Adipocyte (in vitro differentiated cells): ENCODE data around the gene MAGEF1.

Source experiments
- DNase-seq: peaks from one replicate; pipeline ENCODE4 v3.0.0-alpha.2; 2015; ENCODE audit warnings: low read depth
- H3K27me3 ChIP-seq: replicated peaks from 2 replicates; pipeline ENCODE4 v1.7.0; 2013; ENCODE audit warnings: mild to moderate bottlenecking, low read length, moderate library complexity; ENCODE audit not compliant: control insufficient read depth, insufficient read depth
- H3K36me3 ChIP-seq: 2 replicates; pipeline ENCODE4 v1.7.0; 2013; ENCODE audit warnings: low read length, mild to moderate bottlenecking, moderate library complexity; ENCODE audit not compliant: control insufficient read depth, insufficient read depth, severe bottlenecking
- H3K4me1 ChIP-seq: 2 replicates; pipeline ENCODE4 v1.7.0; 2013; ENCODE audit warnings: mild to moderate bottlenecking, low read length, moderate library complexity; ENCODE audit not compliant: control insufficient read depth, insufficient read depth
- H3K4me3 ChIP-seq: 2 replicates; pipeline ENCODE4 v1.7.0; 2013; ENCODE audit warnings: mild to moderate bottlenecking, low read length, moderate library complexity
- H3K9ac ChIP-seq: 2 replicates; pipeline ENCODE4 v1.7.0; 2013; ENCODE audit warnings: mild to moderate bottlenecking, low read length, moderate library complexity
- H3K9me3 ChIP-seq: 2 replicates; pipeline ENCODE4 v1.7.0; 2013; ENCODE audit warnings: mild to moderate bottlenecking, low read length, moderate library complexity; ENCODE audit not compliant: control insufficient read depth

The MAGEF1 gene

GRCh38 chr3:184672335-184672734, 39.5 kb downstream of the MAGEF1 start:
- no peak for DNase-seq
- Histone ChIP-seq H3K27me3 (peaks cover 58% of the 10 kb centered on the region), H3K4me3 (no peak overlapping the region), H3K4me1 (no peaks in the 10 kb centered on the region), H3K9me3 (no peaks in the 10 kb centered on the region), H3K36me3 (no peaks in the 10 kb centered on the region), H3K9ac (no peak overlapping the region)

- Histone ChIP-seq H3K4me3 (no peak overlapping the region), H3K4me1 (no peaks in the 10 kb centered on the region), H3K9me3 (no peaks in the 10 kb centered on the region), H3K27me3 (peaks cover 64% of the 10 kb centered on the region), H3K9ac (no peak overlapping the region), H3K36me3 (no peaks in the 10 kb centered on the region)
- DNase-seq: no peak
These were observed 41.7 kb downstream of the MAGEF1 start for GRCh38 chr3:184670091-184670602.

GRCh38 chr3:184669578-184669977, 42.3 kb downstream of the MAGEF1 start:
- Histone ChIP-seq H3K36me3 (no peaks in the 10 kb centered on the region), H3K4me1 (no peaks in the 10 kb centered on the region), H3K9me3 (no peaks in the 10 kb centered on the region), H3K9ac (no peak overlapping the region), H3K27me3 (peaks cover 62% of the 10 kb centered on the region), H3K4me3 (no peak overlapping the region)
- DNase-seq: no peak

- H3K9ac ChIP-seq: no peak overlapping the region
These were observed 45.4 kb downstream of the MAGEF1 start for GRCh38 chr3:184666442-184666841.

GRCh38 chr3:184665101-184665500, 46.8 kb downstream of the MAGEF1 start:
- H3K9me3 ChIP-seq: no peaks in the 10 kb centered on the region
- H3K4me1 ChIP-seq: peaks cover 4% of the 10 kb centered on the region
- DNase-seq: no peak

More at GRCh38 chr3:184666442-184666841, 45.4 kb downstream of the MAGEF1 start:
- Histone ChIP-seq H3K4me3 (no peak overlapping the region), H3K9me3 (no peaks in the 10 kb centered on the region), H3K4me1 (peaks cover 4% of the 10 kb centered on the region), H3K27me3 (peaks cover 41% of the 10 kb centered on the region), H3K36me3 (no peaks in the 10 kb centered on the region)
- DNase-seq: no peak

GRCh38 chr3:184663756-184664155, 48.1 kb downstream of the MAGEF1 start:
- Histone ChIP-seq H3K36me3 (no peaks in the 10 kb centered on the region), H3K9ac (no peak overlapping the region), H3K9me3 (no peaks in the 10 kb centered on the region), H3K27me3 (peaks cover 32% of the 10 kb centered on the region), H3K4me3 (no peak overlapping the region), H3K4me1 (peaks cover 4% of the 10 kb centered on the region)
- DNase-seq: no peak

More at GRCh38 chr3:184665101-184665500, 46.8 kb downstream of the MAGEF1 start:
- Histone ChIP-seq H3K27me3 (peaks cover 35% of the 10 kb centered on the region), H3K9ac (no peak overlapping the region), H3K4me3 (no peak overlapping the region), H3K36me3 (no peaks in the 10 kb centered on the region)

- H3K27me3 ChIP-seq: peaks cover 33% of the 10 kb centered on the region
- no peaks in the 10 kb centered on the region for H3K36me3 ChIP-seq
- H3K9ac ChIP-seq: no peak overlapping the region
- no peak overlapping the region for H3K4me3 ChIP-seq
- H3K4me1 ChIP-seq: peaks cover 4% of the 10 kb centered on the region
- DNase-seq: no peak
- H3K9me3 ChIP-seq: no peaks in the 10 kb centered on the region
These were observed 48.5 kb downstream of the MAGEF1 start for GRCh38 chr3:184663356-184663755.

GRCh38 chr3:184662187-184662586, 49.7 kb downstream of the MAGEF1 start:
- peaks cover 4% of the 10 kb centered on the region for H3K4me1 ChIP-seq
- no peak for DNase-seq
- H3K9ac ChIP-seq: no peak overlapping the region
- H3K4me3 ChIP-seq: no peak overlapping the region
- H3K27me3 ChIP-seq: peaks cover 29% of the 10 kb centered on the region
- H3K36me3 ChIP-seq: no peaks in the 10 kb centered on the region
- no peaks in the 10 kb centered on the region for H3K9me3 ChIP-seq

- DNase-seq: no peak
- peaks cover 13% of the 10 kb centered on the region for H3K4me1 ChIP-seq
These were observed 50.9 kb downstream of the MAGEF1 start for GRCh38 chr3:184660931-184661330.

More at GRCh38 chr3:184660931-184661330, 50.9 kb downstream of the MAGEF1 start:
- no peak overlapping the region for H3K4me3 ChIP-seq
- H3K36me3 ChIP-seq: no peaks in the 10 kb centered on the region
- peaks cover 17% of the 10 kb centered on the region for H3K27me3 ChIP-seq
- no peak overlapping the region for H3K9ac ChIP-seq
- no peaks in the 10 kb centered on the region for H3K9me3 ChIP-seq
